HepG2 (cell line): ENCODE results near the gene DUS1L. TPM values are rescaled to one million over a fixed set of nuclear protein-coding genes. Genes with fewer than 3 reads are reported as not detected.

Source experiments
- DNMT3B ChIP-seq: conservative IDR thresholded peaks from 2 replicates; pipeline ENCODE4 v1.6.1; 2016; ENCODE audit warnings: missing biosample characterization, control low read depth
- FOXA1 ChIP-seq, 2 experiments: fragments of 450-650 bp in 1 of 2; sonication (generic) in 1 of 2; formaldehyde crosslinking in 1 of 2; IDR thresholded peaks; 2 replicates each; pipeline versions ENCODE4 v1.4.0 to v1.6.1; 2016 to 2020; ENCODE audit warnings: missing genetic modification reagents in 1 of 2
- GATA4 ChIP-seq: sonication (generic); IDR thresholded peaks from 2 replicates; pipeline ENCODE4 v1.6.1; 2016; ENCODE audit warnings: antibody characterized with exemption, low read depth, borderline replicate concordance
- GTF2F1 ChIP-seq: fragments of 150-350 bp; IDR thresholded peaks from 2 replicates; pipeline ENCODE4 v1.6.1; 2014; ENCODE audit warnings: low read length
- HMGA1 ChIP-seq: sonication (generic); formaldehyde crosslinking; conservative IDR thresholded peaks from 2 replicates; pipeline ENCODE4 v1.4.0; 2020; ENCODE audit warnings: missing genetic modification reagents
- MNT ChIP-seq: fragments of 450-650 bp; IDR thresholded peaks from 2 replicates; pipeline ENCODE4 v1.6.1; 2016
- NCOR1 ChIP-seq: fragments of 200-600 bp; sonication (generic); IDR thresholded peaks from 2 replicates; pipeline ENCODE4 v1.7.0; 2017; ENCODE audit warnings: antibody characterized with exemption, low read length, borderline replicate concordance
- NFKB2 ChIP-seq: sonication (generic); formaldehyde crosslinking; IDR thresholded peaks from 2 replicates; pipeline ENCODE4 v1.4.0; 2020; ENCODE audit warnings: missing genetic modification reagents, borderline replicate concordance
- POLR2G ChIP-seq: fragments of 200-400 bp; formaldehyde crosslinking; IDR thresholded peaks from 2 replicates; pipeline ENCODE4 v1.6.1; 2018; ENCODE audit warnings: mild to moderate bottlenecking, low read depth, low read length, moderate library complexity
- SSRP1 ChIP-seq: IDR thresholded peaks from 2 replicates; pipeline ENCODE4 v1.6.1; 2016; ENCODE audit warnings: control low read depth
- THYN1 ChIP-seq: sonication (generic); formaldehyde crosslinking; IDR thresholded peaks from 2 replicates; pipeline ENCODE4 v1.8.1; 2023; ENCODE audit warnings: low read depth, mild to moderate bottlenecking, moderate library complexity, missing genetic modification reagents, borderline replicate concordance
- ZBTB40 ChIP-seq, 2 experiments: fragments of 450-650 bp in 1 of 2; sonication (generic) in 1 of 2; formaldehyde crosslinking in 1 of 2; IDR thresholded peaks; 2 replicates each; pipeline versions ENCODE4 v1.6.1 to v1.8.0; 2016 to 2022; ENCODE audit warnings: antibody characterized with exemption in 1 of 2, mild to moderate bottlenecking in 1 of 2, missing genetic modification reagents in 1 of 2
- ZNF24 ChIP-seq: fragments of 450-650 bp; IDR thresholded peaks from 2 replicates; pipeline ENCODE4 v1.6.1; 2017; ENCODE audit warnings: antibody characterized with exemption, mild to moderate bottlenecking
- ZNF256 ChIP-seq: sonication (generic); formaldehyde crosslinking; conservative IDR thresholded peaks from 2 replicates; pipeline ENCODE4 v1.4.0; 2020; ENCODE audit warnings: missing genetic modification reagents
- ZNF768 ChIP-seq: sonication (generic); formaldehyde crosslinking; IDR thresholded peaks from 2 replicates; pipeline ENCODE4 v1.4.0; 2020; ENCODE audit warnings: missing genetic modification reagents
- polyA plus RNA-seq, 8 experiments: library from polyadenylated mRNA; depleted of rRNA in 3 of 8; stranded (reverse) in 7 of 8; unstranded in 1 of 8; fragments of >200 nt; fragmentation: Illumina TruSeq in 4 of 8; extraction: Trizol in 4 of 8; gene quantifications; 2 replicates each; pipeline versions ENCODE4 v1.2.1 to v1.2.3, GENCODE V29; 2011 to 2016; ENCODE audit warnings: low read depth in 4 of 8, missing spikeins in 1 of 8, mixed read lengths in 1 of 8; ENCODE audit not compliant: insufficient read depth in 1 of 8
- total RNA-seq, 5 experiments: library from RNA; depleted of rRNA; stranded (reverse); fragments of >200 nt; fragmentation: Illumina TruSeq; extraction: Trizol; gene quantifications; 2 replicates each; pipeline ENCODE4 v1.2.3, GENCODE V29; 2016; ENCODE audit warnings: low read depth in 1 of 5

Gene DUS1L
- total and polyA plus RNA-seq, 2 of the 13 experiments (the other 11 are each of a cell fraction or from before 2014, with no cell fraction given) = 81.0 to 109 TPM

- TF ChIP-seq MNT = peak; percentile 71
- TF ChIP-seq GATA4 = no peak
- TF ChIP-seq FOXA1 (IDR thresholded peaks at IDR 0.05) = no peak
- 0 out of 2 replicates have a peak, but pooled peaks have one; percentile 14 for TF ChIP-seq FOXA1 (CRISPR knock-in tag; IDR thresholded peaks at IDR 0.05)
- no peak for TF ChIP-seq ZNF256 (CRISPR knock-in tag)
- TF ChIP-seq POLR2G = peak; percentile 56
- TF ChIP-seq NCOR1 = no peak
- peak; percentile 17; the same call in 1 of the 2 replicates for TF ChIP-seq ZNF768 (CRISPR knock-in tag)
- TF ChIP-seq HMGA1 = no peak
- no peak for TF ChIP-seq DNMT3B (CRISPR knock-in tag)
- TF ChIP-seq THYN1 = no peak
- TF ChIP-seq ZNF24 = no peak
- TF ChIP-seq GTF2F1 = no peak
- no peak for TF ChIP-seq SSRP1
- 0 out of 2 replicates have a peak, but pooled peaks have one; percentile 25 for TF ChIP-seq NFKB2 (CRISPR knock-in tag)
- no peak for TF ChIP-seq ZBTB40 (IDR thresholded peaks at IDR 0.05)
- no peak for TF ChIP-seq ZBTB40 (CRISPR knock-in tag; IDR thresholded peaks at IDR 0.05)
These were observed 31.1 kb downstream of the DUS1L start (continued) for GRCh38 chr17:82034371-82035011.
